A673 (cell line): ENCODE measurements around the gene RIMKLA. TPM values are rescaled to one million over a fixed set of nuclear protein-coding genes. Genes with fewer than 3 reads are reported as not detected.

ENCODE experiments used
- BruUV-seq: library from RNA; stranded (reverse); fragments of 400-500 nt; replicated peaks from 2 replicates; lab custom pipeline; 2021; lab: Mats Ljungman, UMichigan
- CTCF ChIA-PET: fragments of 300-600 bp; sonication (Branson Sonifier 250); formaldehyde crosslinking; loops from one replicate; lab custom pipeline; 2022; ENCODE audit warnings: antibody characterized with exemption; lab: Charles Lee
- POLR2A ChIA-PET: fragments of 300-600 bp; sonication (Branson Sonifier 250); formaldehyde crosslinking; loops from one replicate; lab custom pipeline; 2022; ENCODE audit warnings: antibody characterized with exemption; ENCODE audit not compliant: low non-redundant PET; lab: Charles Lee
- DNase-seq: peaks from one replicate; pipeline ENCODE4 v3.0.0-alpha.2; 2015; ENCODE audit warnings: low spot score
- H3K27ac ChIP-seq: fragments of 200-600 bp; sonication (generic); 2 replicates; pipeline ENCODE4 v1.5.1; 2016; ENCODE audit warnings: mixed run types, low read depth, mild to moderate bottlenecking, mixed read lengths, antibody characterized with exemption, low read length; ENCODE audit not compliant: poor library complexity, severe bottlenecking
- H3K27me3 ChIP-seq: fragments of 200-600 bp; sonication (generic); replicated peaks from 2 replicates; pipeline ENCODE4 v1.6.1; 2017; ENCODE audit warnings: mixed run types, low read depth, mild to moderate bottlenecking, mixed read lengths, antibody characterized with exemption, low read length; ENCODE audit not compliant: insufficient read depth, poor library complexity
- H3K36me3 ChIP-seq: fragments of 200-600 bp; sonication (generic); 2 replicates; pipeline ENCODE4 v1.6.1; 2016; ENCODE audit warnings: mixed run types, mild to moderate bottlenecking, mixed read lengths, antibody characterized with exemption, low read length; ENCODE audit not compliant: insufficient read depth, poor library complexity, severe bottlenecking
- H3K4me1 ChIP-seq: fragments of 200-600 bp; sonication (generic); 2 replicates; pipeline ENCODE4 v1.6.1; 2017; ENCODE audit warnings: mixed run types, mild to moderate bottlenecking, mixed read lengths, antibody characterized with exemption, low read length; ENCODE audit not compliant: insufficient read depth, poor library complexity, severe bottlenecking
- H3K4me3 ChIP-seq: fragments of 200-600 bp; sonication (generic); 2 replicates; pipeline ENCODE4 v1.5.1; 2016; ENCODE audit warnings: low read depth, mixed run types, mild to moderate bottlenecking, mixed read lengths, low read length; ENCODE audit not compliant: poor library complexity, severe bottlenecking
- H3K9me3 ChIP-seq: fragments of 200-600 bp; sonication (generic); 2 replicates; pipeline ENCODE4 v1.6.1; 2016; ENCODE audit warnings: mixed run types, low read depth, mild to moderate bottlenecking, mixed read lengths, antibody characterized with exemption, low read length; ENCODE audit not compliant: poor library complexity, severe bottlenecking
- CTCF ChIP-seq: fragments of 300-800, 200-600 bp; sonication (generic); conservative IDR thresholded peaks from 2 replicates; pipeline ENCODE4 v1.5.1; 2017; ENCODE audit warnings: low read depth, mild to moderate bottlenecking, antibody characterized with exemption, low read length, moderate library complexity, mixed read lengths
- EZH2 ChIP-seq: fragments of 200-600 bp; sonication (generic); IDR thresholded peaks from 2 replicates; pipeline ENCODE4 v1.6.1; 2017; ENCODE audit warnings: borderline replicate concordance, low read depth, mild to moderate bottlenecking, mixed read lengths, antibody characterized with exemption, low read length; ENCODE audit not compliant: poor library complexity, severe bottlenecking
- intact Hi-C: fragments of 100-400 bp; cut with micrococcal nuclease; formaldehyde crosslinking; loops from one replicate; pipeline ENCODE4 v1.10.0; 2022; ENCODE audit not compliant: unreplicated experiment
- total RNA-seq: library from RNA; stranded (reverse); gene quantifications from 2 replicates; pipeline ENCODE4 v1.2.3, GENCODE V29; 2021

Gene RIMKLA
- total RNA-seq, 1 experiment from 2014 or later = 0.24 TPM

GRCh38 chr1:42423681-42424080 is 43.1 kb downstream of the RIMKLA start:
- POLR2A ChIA-PET = no interaction called here
- no peaks in the 10 kb centered on the region for H3K9me3 ChIP-seq
- no peaks in the 10 kb centered on the region for H3K36me3 ChIP-seq
- no peak overlapping the region for H3K27ac ChIP-seq
- intact Hi-C loops = no loop called here
- peaks cover 10% of the 10 kb centered on the region for H3K4me1 ChIP-seq
- CTCF ChIA-PET = no interaction called here
- no peak overlapping the region for H3K4me3 ChIP-seq
- TF ChIP-seq EZH2 = no peak
- TF ChIP-seq CTCF = no peak
- no peaks in the 10 kb centered on the region for H3K27me3 ChIP-seq
- DNase-seq = no peak
- no TSS peak for BruUV-seq

- no peak for TF ChIP-seq CTCF
- no peak for TF ChIP-seq EZH2
- H3K4me1 ChIP-seq = peaks cover 10% of the 10 kb centered on the region
- POLR2A ChIA-PET = no interaction called here
- no peaks in the 10 kb centered on the region for H3K36me3 ChIP-seq
- intact Hi-C loops = no loop called here
- H3K9me3 ChIP-seq = no peaks in the 10 kb centered on the region
- no peak for DNase-seq
- no TSS peak for BruUV-seq
- no peak overlapping the region for H3K4me3 ChIP-seq
- H3K27ac ChIP-seq = no peak overlapping the region
- CTCF ChIA-PET = no interaction called here
- H3K27me3 ChIP-seq = no peaks in the 10 kb centered on the region
Measured at GRCh38 chr1:42424201-42424600, 43.6 kb downstream of the RIMKLA start.

GRCh38 chr1:42427240-42427639 is 46.6 kb downstream of the RIMKLA start:
- H3K36me3 ChIP-seq = no peaks in the 10 kb centered on the region
- no peak overlapping the region for H3K27ac ChIP-seq
- POLR2A ChIA-PET = no interaction called here
- intact Hi-C loops = no loop called here
- H3K27me3 ChIP-seq = no peaks in the 10 kb centered on the region
- no peaks in the 10 kb centered on the region for H3K4me1 ChIP-seq
- no peak for TF ChIP-seq CTCF
- no peak for TF ChIP-seq EZH2
- DNase-seq = no peak
- H3K4me3 ChIP-seq = no peak overlapping the region
- H3K9me3 ChIP-seq = no peaks in the 10 kb centered on the region
- no TSS peak for BruUV-seq
- CTCF ChIA-PET = no interaction called here
